Right renal pelvis (tissue), 4 donors: ENCODE measurements around the gene SERGEF. TPM values are rescaled to one million over a fixed set of nuclear protein-coding genes. Genes with fewer than 3 reads are reported as not detected.

ENCODE experiments used
- DNase-seq, 4 donors: peaks; one replicate each; pipeline ENCODE4 v3.0.0-alpha.2; 2013; ENCODE audit warnings: low read depth in 4 of 4, low spot score in 3 of 4, missing footprints in 1 of 4
- polyA plus RNA-seq, 4 donors: library from polyadenylated mRNA; unstranded; fragments of 120-200 nt; gene quantifications; one replicate each; pipeline ENCODE4 v1.2.1, GENCODE V29; 2013; ENCODE audit not compliant: insufficient read length in 4 of 4

SERGEF gene
- polyA plus RNA-seq, 4 donors, result 19.6 to 22.5 (median 21.8) TPM

DNA sequence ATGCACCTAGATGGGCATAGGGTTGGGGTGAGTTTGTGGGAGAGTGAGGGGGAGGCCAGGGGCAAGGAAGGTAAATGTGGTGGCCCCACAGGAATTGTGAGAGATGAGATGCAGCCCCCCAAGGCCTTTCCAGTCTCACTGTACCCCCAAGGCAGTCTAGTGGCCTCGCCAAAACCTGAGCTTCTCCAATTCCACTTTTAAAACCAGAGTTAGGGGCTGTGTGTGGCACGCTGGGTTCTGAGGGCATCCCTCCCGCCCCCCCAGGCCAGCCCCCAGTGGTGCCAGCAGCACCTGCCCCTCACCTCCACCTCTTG lies 237.9 kb downstream of the SERGEF start:
- no peak for DNase-seq

DNA sequence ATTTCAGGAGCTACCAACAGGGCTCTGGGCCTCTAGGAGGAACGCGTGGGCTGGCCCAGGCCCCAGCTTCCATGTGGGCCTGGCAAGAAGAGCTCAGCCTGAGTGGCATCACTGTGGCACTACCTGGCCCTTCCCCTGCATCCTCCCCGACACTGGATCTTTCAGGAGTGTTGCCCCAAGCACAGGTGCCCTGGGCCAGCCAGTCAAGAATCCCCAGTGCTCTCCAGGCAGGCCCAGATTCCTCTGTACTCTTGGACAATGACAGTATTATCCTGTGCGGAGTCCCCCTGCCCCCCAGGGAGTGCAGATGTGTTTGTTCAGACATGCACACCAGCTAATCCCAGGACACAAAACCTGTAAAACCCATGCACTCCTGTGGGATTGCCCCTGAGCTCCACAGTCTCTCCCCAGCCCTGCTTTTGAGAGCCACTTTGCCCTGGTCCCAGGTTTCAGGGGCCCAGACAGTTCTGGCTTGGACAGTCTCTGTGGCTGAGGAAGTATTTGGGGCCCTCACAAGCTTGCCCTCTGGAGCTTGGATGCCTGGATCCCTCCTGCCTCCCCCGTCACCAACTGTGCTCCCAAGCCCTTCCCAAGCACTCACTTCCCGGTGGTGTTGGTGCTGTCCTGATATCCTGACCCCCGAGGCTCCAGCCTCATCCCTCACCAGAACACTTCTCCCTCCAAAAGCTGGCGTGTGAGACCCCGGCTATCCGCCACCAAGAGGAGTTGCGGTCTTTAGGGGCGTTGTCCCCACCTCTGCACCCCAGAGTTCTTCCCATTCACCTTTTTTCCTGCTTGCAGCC lies 238.4 kb downstream of the SERGEF start:
- DNase-seq, result no peak

- DNase-seq, result no peak
Measured at GRCh38 chr11:17773674-17774073, 239.2 kb downstream of the SERGEF start.

DNA sequence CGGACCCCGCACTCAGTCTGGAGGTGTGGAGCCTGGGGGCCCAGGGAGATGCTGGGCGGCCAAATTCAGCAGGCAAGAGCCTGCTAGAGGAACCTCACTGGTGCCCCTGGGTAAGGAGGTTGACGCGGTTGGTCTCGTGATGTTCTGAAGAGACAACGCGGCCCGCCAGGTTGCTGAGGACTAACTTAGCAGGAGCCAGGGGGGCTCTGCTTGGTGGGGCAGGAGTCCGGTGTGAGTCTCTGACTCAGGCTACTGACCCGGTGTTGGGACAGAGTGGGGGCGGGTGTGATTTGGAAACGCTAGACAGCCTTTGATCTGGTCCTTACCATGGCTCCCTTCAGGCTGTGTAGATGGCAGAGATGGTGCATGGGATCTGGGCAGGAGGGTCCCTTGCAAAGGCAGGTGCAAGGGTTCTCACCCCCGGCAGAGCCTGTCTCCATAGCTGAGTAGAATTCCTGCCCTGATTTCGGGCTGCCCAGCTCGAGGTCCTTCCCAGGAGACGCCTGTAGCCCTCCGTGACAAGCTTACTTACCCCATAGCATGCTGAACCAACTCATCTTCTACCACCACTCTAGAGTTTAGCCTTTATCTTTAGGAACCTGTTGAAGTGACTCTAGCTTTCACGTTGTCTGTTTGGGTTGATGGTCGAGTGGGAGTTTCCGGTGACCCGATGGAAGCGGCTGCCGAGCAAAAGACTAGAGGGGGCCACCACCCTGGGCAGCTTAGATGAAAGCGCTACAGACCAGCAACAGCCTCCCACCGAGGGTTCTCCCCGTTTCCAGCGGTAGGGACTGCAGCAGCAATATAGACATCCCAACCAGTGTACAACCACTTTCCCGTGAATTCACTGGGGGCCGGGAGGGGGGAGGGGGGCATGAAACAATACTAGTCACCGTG lies 239.9 kb downstream of the SERGEF start:
- no peak for DNase-seq

DNA sequence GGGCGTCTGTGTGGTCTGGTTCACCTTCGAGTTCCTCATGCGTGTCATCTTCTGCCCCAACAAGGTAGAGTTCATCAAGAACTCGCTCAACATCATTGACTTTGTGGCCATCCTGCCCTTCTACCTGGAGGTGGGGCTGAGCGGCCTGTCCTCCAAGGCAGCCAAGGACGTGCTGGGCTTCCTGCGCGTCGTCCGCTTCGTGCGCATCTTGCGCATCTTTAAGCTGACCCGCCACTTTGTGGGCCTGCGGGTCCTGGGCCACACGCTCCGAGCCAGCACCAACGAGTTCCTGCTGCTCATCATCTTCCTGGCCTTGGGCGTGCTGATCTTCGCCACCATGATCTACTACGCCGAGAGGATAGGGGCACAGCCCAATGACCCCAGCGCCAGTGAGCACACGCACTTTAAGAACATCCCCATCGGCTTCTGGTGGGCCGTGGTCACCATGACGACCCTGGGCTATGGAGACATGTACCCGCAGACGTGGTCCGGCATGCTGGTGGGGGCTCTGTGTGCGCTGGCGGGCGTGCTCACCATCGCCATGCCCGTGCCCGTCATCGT lies 240.9 kb downstream of the SERGEF start:
- no peak for DNase-seq

- no peak for DNase-seq
Measured at GRCh38 chr11:17771415-17771814, 241.4 kb downstream of the SERGEF start.

DNA sequence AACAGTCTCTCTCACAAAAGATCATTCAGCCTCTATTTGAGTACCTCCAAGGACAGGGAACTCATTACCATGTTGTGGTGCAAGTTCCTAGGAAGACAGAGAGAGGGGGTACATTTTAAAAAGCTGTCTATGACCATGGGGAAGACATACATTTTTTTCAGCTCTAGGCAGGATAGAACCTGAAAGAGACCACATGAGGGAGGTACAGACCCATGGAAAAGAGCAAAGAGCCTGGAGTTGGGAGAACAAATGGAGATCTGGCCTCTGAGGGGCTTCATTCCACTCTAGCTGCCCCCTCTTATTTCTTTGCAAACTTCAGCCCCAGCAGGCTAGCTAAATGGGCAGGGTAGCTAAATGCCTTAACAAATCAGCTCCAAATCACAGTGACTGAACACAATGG lies 241.9 kb downstream of the SERGEF start:
- no peak for DNase-seq

DNA sequence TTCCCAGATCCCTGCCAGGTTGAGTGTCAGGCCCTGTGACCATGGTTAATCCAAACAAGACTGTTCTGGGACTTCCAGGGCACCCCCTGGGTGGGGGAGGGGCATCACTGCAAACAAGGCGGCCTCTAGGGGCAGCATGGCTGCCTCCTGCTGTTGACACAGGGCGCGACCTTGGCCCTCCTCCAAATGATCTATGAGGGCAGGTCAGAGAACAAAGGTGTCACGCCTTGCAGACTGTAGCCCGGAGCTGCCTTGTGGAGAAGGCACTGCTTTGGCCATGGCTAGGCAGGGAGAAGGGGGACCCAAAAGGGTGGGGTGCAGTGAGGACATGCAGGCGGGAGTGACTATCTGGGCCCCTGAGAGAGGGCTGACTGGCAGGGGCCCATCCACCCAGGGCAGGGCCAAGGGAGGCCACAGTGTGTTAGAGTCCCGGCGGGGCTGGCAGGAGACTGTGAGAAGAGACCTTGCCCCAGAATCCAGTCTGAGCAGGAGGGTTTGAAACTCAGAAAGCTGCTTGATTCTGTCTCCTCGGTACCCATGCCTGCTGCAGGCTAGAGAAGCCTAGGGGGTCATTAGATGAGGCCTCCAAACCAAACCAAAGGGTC lies 242.7 kb downstream of the SERGEF start:
- DNase-seq, result no peak

GRCh38 chr11:17769218-17769617 lies 243.6 kb downstream of the SERGEF start:
- DNase-seq, result no peak

DNA sequence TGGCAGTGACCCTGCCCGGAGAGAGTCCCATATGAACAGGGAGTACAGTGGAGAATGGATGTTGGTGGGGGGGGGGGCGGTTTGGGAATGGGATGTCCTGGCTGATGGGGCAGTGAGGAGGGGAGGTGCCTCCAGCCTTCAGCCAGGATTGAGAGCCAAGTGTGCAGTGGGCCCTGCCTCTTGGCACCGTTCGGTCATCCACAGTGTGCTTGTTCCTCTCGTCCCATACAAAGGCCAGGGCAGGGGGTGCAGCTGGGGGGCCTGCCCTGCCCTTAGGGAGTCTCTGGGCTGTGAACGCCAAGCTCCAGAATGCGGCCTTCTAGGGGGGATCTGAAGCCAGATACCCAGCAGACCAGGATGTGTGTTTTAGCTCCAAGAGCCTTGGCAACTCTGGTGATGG lies 244.3 kb downstream of the SERGEF start:
- no peak for DNase-seq

GRCh38 chr11:17767914-17768313 lies 244.9 kb downstream of the SERGEF start:
- DNase-seq, result no peak

DNA sequence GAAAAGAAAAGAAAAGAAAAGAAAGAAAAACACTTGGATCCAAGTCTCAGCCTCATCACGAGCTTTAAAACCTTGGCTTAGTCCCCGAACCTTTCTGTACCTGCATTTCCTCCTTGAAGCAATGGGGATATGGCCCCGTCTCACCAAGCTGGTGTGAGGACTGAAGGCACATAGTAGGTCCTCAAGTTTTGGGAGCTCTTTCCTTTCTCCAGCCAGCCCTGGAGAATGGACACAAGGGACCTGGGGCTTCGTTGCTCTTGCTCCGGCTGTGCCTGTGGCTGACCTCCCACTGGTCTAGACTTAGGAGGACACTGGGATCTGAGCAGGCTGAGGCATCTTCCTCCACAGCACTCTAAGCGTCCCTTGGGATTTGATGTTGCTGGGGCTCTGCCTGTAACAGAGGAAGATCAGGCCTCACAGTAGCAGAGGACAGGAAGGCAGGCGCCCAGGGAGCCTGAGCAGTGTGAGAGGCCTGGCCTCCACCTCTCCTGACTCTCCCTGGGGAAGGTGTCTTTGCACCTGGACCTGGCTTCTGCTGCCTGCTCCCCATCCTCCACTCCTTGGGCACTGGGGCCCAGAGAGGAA lies 245.5 kb downstream of the SERGEF start:
- DNase-seq, result no peak

- DNase-seq, result no peak
Measured at GRCh38 chr11:17766590-17766989, 246.3 kb downstream of the SERGEF start.

- DNase-seq, result no peak
Measured at GRCh38 chr11:17766073-17766359, 246.8 kb downstream of the SERGEF start.

DNA sequence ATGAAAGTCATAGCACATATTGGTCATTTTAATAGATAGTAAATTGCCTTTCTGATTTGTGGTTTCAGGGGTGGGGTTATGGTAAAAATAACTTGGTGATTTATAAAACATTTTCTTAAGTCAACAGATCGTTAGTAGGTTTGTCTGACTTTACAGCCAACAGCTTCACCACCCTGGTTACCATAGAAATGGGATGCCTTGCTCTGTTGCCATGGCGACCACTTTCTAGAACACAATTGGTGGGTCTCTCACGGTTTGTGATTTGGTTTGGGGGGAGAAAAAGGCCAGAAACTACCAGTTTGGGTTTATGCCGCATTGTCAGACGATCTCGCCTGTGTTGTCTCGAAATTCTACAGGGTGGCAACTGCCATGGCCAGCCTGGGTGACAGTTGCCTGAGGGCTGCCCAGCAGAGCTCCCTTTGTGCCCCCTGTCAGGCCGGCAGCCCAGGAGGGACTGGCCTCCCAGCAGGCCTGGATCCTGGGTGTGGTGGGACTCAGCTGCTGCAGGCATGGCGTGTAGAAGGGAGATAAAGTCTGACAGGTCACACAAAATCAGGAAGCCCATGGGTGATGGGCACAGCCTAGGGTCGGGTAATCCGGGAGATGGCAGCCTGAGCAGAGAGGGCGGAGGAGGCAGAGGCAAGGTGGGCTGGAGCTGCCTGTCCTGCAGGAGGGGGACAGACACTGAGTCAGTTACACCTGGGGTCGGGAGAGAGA lies 247.3 kb downstream of the SERGEF start:
- DNase-seq, result no peak

DNA sequence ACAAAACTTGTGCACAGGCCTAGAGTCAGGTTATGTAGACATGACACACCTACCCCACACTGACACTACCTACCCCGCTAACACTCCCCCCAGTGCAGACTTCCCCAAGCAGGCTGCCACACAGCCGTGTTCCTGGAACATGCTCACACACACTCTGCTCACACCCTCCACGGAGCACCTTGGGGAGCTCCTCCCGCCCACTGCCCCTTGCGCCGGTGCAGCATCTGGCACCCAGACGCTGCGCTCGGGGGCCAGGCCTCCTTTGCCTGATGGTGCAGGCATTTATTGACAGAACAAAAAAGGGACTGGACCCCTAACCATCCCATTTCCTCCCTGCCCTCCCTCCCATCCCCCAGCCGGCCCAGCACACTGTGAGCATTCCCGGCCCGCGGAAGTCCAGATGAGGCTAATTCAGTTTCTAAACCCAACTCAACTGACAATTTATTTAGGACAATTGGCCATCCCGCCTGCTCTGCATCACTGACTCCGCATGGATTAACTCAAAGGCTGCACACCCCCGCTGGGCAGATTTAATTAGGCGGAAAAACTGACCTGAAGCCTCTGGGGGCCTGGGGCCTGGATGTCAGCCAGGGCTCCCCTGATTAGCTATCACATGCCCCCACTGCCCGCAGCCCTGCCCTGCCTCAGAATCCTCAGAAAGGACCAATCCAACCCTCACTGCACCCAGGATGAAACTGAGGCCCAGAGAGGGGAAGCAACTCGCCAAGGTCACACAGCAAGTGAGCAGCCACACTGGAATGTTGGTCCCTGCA lies 248.2 kb downstream of the SERGEF start:
- no peak for DNase-seq

GRCh38 chr11:17763703-17764102 lies 249.1 kb downstream of the SERGEF start:
- no peak for DNase-seq

DNA sequence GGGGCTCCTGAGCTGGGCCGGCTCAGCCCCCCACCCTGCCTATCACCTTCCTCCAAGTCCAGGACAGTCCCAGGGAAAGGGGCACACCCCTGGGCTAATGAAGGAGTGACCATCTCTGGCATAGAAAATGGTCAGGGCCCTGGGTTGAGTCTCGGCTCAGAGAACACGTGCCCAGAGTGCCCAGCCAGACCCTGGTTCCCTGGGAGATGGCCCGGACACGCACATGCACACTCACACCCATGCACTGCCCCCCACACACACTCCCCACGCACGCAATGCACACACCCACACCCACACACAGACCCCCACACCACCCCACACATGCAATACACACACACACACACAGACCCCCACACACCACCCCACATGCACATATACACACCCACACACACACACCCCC lies 249.6 kb downstream of the SERGEF start:
- no peak for DNase-seq

DNA sequence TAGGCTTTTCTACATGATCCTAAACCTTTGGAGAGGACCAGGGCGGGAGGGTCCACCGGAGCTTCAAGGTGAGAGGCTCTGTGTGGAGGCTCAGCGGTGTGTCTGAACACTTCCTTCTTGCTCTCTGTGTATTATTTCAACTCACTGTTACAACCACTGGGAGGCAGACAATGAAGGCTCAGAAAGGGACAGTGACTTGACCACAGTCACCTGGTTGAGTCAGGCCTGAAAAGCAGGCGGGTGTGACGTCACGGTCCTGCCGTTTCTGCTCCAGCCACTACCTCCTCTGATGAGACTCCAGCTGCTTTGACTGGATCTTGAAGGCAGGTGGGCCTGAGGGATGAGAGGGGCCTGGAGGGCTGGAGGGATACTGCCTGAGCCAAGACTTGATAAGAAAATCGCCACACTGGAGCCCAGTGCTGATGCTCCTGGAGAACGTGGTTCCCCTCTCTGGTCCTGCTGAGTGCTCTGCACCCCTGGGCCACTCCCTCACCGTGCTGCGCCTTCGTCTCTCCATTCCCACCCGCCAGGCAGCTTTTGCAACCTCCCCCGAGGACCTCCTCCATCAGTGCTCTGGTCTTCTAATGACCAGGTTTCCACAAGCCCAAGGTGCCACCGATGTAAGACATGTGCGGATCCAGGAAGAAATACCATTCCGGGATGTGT lies 250.4 kb downstream of the SERGEF start:
- DNase-seq, result no peak
